Endodermal cell (in vitro differentiated cells): ENCODE data around the gene SCAI. TPM values are rescaled to one million over a fixed set of nuclear protein-coding genes. Genes with fewer than 3 reads are reported as not detected.
"Not testable (repeated sequence)": the region's sequence is repeated elsewhere in the genome, so short reads cannot be mapped to it uniquely, and the experiment has no call there.

ENCODE experiments used
- DNase-seq: peaks from one replicate; pipeline ENCODE4 v3.0.0-alpha.2; 2017
- H3K27ac ChIP-seq: 2 replicates; pipeline ENCODE4 v1.5.1; 2013; ENCODE audit warnings: mild to moderate bottlenecking, low read depth, low read length, moderate library complexity
- H3K27me3 ChIP-seq: 2 replicates; pipeline ENCODE4 v1.6.1; 2013; ENCODE audit warnings: mild to moderate bottlenecking, low read length, moderate library complexity; ENCODE audit not compliant: insufficient read depth, control insufficient read depth, poor library complexity, severe bottlenecking
- H3K36me3 ChIP-seq: 2 replicates; pipeline ENCODE4 v1.7.0; 2013; ENCODE audit warnings: mild to moderate bottlenecking, low read length, moderate library complexity; ENCODE audit not compliant: control insufficient read depth, insufficient read depth
- H3K4me1 ChIP-seq: one replicate; pipeline ENCODE4 v1.7.0; 2013; ENCODE audit warnings: low read length; ENCODE audit not compliant: control insufficient read depth, insufficient read depth
- H3K4me3 ChIP-seq: 2 replicates; pipeline ENCODE4 v1.5.1; 2013; ENCODE audit warnings: mild to moderate bottlenecking, low read length, moderate library complexity
- H3K9ac ChIP-seq: 2 replicates; pipeline ENCODE4 v1.6.1; 2013; ENCODE audit warnings: mild to moderate bottlenecking, low read length, moderate library complexity; ENCODE audit not compliant: poor library complexity, severe bottlenecking; ENCODE audit errors: extremely low read depth
- H3K9me3 ChIP-seq: 2 replicates; pipeline ENCODE4 v1.6.1; 2013; ENCODE audit warnings: mild to moderate bottlenecking, low read length, moderate library complexity; ENCODE audit not compliant: control insufficient read depth
- H3K27ac Mint-ChIP-seq: 2 replicates; pipeline ENCODE4 v1.8.0; 2020; ENCODE audit warnings: mixed read lengths
- H3K27me3 Mint-ChIP-seq: 2 replicates; pipeline ENCODE4 v1.8.0; 2021; ENCODE audit warnings: mild to moderate bottlenecking, mixed read lengths; ENCODE audit not compliant: insufficient read depth
- H3K36me3 Mint-ChIP-seq: 2 replicates; pipeline ENCODE4 v1.8.0; 2020; ENCODE audit warnings: low read depth, mixed read lengths
- H3K4me1 Mint-ChIP-seq: 2 replicates; pipeline ENCODE4 v1.8.0; 2020; ENCODE audit warnings: mixed read lengths
- H3K4me3 Mint-ChIP-seq: 2 replicates; pipeline ENCODE4 v1.8.0; 2020; ENCODE audit warnings: mild to moderate bottlenecking, moderate library complexity, mixed read lengths
- H3K9me3 Mint-ChIP-seq: 2 replicates; pipeline ENCODE4 v1.8.0; 2020; ENCODE audit warnings: mild to moderate bottlenecking, mixed read lengths
- whole genome bisulfite sequencing, 2 experiments: methylation state at CpG; one replicate each; pipeline versions ENCODE4 v1.1.5 to v1.1.7; 2013; ENCODE audit warnings: missing lambda C conversion rate in 2 of 2, mixed read lengths in 1 of 2; ENCODE audit not compliant: insufficient coverage in 1 of 2, insufficient read length in 1 of 2; 5-methylcytosine and 5-hydroxymethylcytosine counted together
- total RNA-seq, 2 donors: library from RNA; stranded (reverse); fragmentation: NEBNext Ultra II Directional in 1 of 2; extraction: Animal tissue kit (Norgen Biotek cat#: 25700) in 1 of 2; gene quantifications; 2 replicates in 1 of 2; 3 replicates in 1 of 2; pipeline ENCODE4 v1.2.1, GENCODE V29; 2021
- TF ChIP-seq, protein P1 (sequence below): fragments of 200-600 bp; sonication (generic); conservative IDR thresholded peaks from 2 replicates; pipeline ENCODE4 v1.5.0; 2021; ENCODE audit warnings: antibody characterized with exemption, mild to moderate bottlenecking

The SCAI gene
- total RNA-seq, 2 donors from 2014 or later = 22.9 to 34.7 TPM

- no peak overlapping the region for H3K9ac ChIP-seq
- no peaks in the 10 kb centered on the region for H3K27me3 ChIP-seq
- no peaks in the 10 kb centered on the region for H3K4me1 ChIP-seq
- peaks cover 23% of the 10 kb centered on the region for H3K36me3 ChIP-seq
- WGBS, 2 experiments = 89 to 93% methylated on average over 2 of the region's 2 CpGs
- H3K4me1 Mint-ChIP-seq = peaks cover 2% of the 10 kb centered on the region
- no peaks in the 10 kb centered on the region for H3K27me3 Mint-ChIP-seq
- H3K9me3 Mint-ChIP-seq = no peaks in the 10 kb centered on the region
- H3K36me3 Mint-ChIP-seq = peaks cover 6% of the 10 kb centered on the region
- no peak overlapping the region for H3K4me3 ChIP-seq
- no peak overlapping the region for H3K27ac Mint-ChIP-seq
- TF ChIP-seq, protein P1, sequence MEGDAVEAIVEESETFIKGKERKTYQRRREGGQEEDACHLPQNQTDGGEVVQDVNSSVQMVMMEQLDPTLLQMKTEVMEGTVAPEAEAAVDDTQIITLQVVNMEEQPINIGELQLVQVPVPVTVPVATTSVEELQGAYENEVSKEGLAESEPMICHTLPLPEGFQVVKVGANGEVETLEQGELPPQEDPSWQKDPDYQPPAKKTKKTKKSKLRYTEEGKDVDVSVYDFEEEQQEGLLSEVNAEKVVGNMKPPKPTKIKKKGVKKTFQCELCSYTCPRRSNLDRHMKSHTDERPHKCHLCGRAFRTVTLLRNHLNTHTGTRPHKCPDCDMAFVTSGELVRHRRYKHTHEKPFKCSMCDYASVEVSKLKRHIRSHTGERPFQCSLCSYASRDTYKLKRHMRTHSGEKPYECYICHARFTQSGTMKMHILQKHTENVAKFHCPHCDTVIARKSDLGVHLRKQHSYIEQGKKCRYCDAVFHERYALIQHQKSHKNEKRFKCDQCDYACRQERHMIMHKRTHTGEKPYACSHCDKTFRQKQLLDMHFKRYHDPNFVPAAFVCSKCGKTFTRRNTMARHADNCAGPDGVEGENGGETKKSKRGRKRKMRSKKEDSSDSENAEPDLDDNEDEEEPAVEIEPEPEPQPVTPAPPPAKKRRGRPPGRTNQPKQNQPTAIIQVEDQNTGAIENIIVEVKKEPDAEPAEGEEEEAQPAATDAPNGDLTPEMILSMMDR = no peak
- no peak for DNase-seq
- H3K9me3 ChIP-seq = peaks cover 5% of the 10 kb centered on the region
- no peak overlapping the region for H3K4me3 Mint-ChIP-seq
- H3K27ac ChIP-seq = no peak overlapping the region
Observed at GRCh38 chr9:125183054-125183453, 39.7 kb upstream of the SCAI start.

GRCh38 chr9:125181756-125182155 lies 38.4 kb upstream of the SCAI start:
- not testable (repeated sequence) for H3K9ac ChIP-seq, H3K27ac Mint-ChIP-seq, H3K27me3 ChIP-seq, H3K9me3 ChIP-seq, H3K4me1 Mint-ChIP-seq, H3K4me1 ChIP-seq, H3K9me3 Mint-ChIP-seq, H3K4me3 ChIP-seq, H3K27me3 Mint-ChIP-seq, H3K27ac ChIP-seq, DNase-seq, H3K4me3 Mint-ChIP-seq
- 94 to 95% methylated on average over 4 of the region's 4 CpGs for WGBS, 2 experiments
- H3K36me3 ChIP-seq = peaks cover 30% of the 10 kb centered on the region
- H3K36me3 Mint-ChIP-seq = peaks cover 11% of the 10 kb centered on the region

DNA sequence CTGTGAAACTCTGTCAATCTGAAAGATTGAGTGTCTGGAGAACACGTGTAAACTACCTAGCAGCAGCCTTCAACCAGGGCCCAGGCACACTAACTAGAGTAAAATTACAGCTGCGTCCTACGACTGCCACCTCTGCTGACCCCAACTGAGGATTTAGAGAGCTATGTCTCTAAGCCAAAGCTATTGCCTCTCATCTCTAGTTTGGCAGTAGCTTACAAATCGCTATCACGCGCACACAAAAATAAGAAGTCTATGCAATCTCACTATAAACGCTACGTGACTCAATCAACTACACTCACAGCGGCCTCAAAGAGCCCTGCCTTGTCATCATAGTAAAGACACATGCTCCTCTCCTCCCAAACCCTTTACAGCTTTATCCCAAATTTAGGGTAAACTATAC lies 37.5 kb upstream of the SCAI start:
- Histone ChIP-seq H3K9ac (no peak overlapping the region), H3K36me3 (peaks cover 27% of the 10 kb centered on the region), H3K4me3 (no peak overlapping the region), H3K4me1 (no peaks in the 10 kb centered on the region), H3K27me3 (no peaks in the 10 kb centered on the region), H3K27ac (no peak overlapping the region), H3K9me3 (peaks cover 8% of the 10 kb centered on the region)
- H3K4me1 Mint-ChIP-seq = no peaks in the 10 kb centered on the region
- H3K9me3 Mint-ChIP-seq = no peaks in the 10 kb centered on the region
- 98 to 99% methylated on average over 9 of the region's 9 CpGs for WGBS, 2 experiments
- DNase-seq = no peak
- no peak overlapping the region for H3K4me3 Mint-ChIP-seq
- TF ChIP-seq, protein P1 = no peak
- peaks cover 14% of the 10 kb centered on the region for H3K36me3 Mint-ChIP-seq
- H3K27ac Mint-ChIP-seq = peak overlapping the region; percentile 16
- no peaks in the 10 kb centered on the region for H3K27me3 Mint-ChIP-seq

- not testable (repeated sequence) for H3K27me3 Mint-ChIP-seq, H3K4me3 Mint-ChIP-seq, H3K9ac ChIP-seq, H3K27ac ChIP-seq, DNase-seq, H3K27ac Mint-ChIP-seq, H3K4me1 Mint-ChIP-seq, H3K9me3 ChIP-seq, H3K9me3 Mint-ChIP-seq, H3K4me3 ChIP-seq, H3K4me1 ChIP-seq, H3K27me3 ChIP-seq
- peaks cover 24% of the 10 kb centered on the region for H3K36me3 ChIP-seq
- peaks cover 14% of the 10 kb centered on the region for H3K36me3 Mint-ChIP-seq
- WGBS, 2 experiments = 93 to 94% methylated on average over 3 to 4 of the region's 4 CpGs
Observed at GRCh38 chr9:125179776-125180175, 36.4 kb upstream of the SCAI start.
